ENCODE data around the gene TMEM72.
"Not testable (repeated sequence)": the region's sequence is repeated elsewhere in the genome, so short reads cannot be mapped to it uniquely, and the experiment has no call there.

Gene TMEM72

DNA sequence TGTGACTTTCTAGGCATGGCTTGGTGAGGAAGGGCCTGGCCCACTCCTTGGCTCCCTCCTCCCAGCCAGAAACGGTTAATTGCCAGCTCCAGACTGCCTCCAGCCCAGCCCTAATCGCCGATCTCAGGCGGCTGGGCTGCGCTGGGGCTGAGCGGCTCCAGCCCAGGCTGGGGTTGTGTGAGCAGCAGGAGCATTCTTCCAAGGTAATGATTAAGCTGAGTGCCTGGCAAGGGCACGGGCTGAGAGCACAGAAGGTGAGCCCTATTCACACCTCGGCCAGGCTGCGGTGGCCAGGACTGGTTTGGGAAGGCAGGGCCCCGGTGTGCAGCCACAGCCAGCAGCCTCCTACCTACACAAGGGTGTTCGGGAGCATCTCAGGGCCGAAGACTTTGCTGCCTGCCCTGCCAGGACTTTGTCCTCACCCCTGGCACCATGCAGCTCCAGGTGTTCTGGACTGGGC, at the start of gene TMEM72:
Gene TMEM72, plus strand, starts transcription at position 257 of the 460 bp plus-strand sequence. Its CDS starts 176 bp downstream, at position 433.
- DNase-seq (ENCODE audit: low read depth), result no peak

DNA sequence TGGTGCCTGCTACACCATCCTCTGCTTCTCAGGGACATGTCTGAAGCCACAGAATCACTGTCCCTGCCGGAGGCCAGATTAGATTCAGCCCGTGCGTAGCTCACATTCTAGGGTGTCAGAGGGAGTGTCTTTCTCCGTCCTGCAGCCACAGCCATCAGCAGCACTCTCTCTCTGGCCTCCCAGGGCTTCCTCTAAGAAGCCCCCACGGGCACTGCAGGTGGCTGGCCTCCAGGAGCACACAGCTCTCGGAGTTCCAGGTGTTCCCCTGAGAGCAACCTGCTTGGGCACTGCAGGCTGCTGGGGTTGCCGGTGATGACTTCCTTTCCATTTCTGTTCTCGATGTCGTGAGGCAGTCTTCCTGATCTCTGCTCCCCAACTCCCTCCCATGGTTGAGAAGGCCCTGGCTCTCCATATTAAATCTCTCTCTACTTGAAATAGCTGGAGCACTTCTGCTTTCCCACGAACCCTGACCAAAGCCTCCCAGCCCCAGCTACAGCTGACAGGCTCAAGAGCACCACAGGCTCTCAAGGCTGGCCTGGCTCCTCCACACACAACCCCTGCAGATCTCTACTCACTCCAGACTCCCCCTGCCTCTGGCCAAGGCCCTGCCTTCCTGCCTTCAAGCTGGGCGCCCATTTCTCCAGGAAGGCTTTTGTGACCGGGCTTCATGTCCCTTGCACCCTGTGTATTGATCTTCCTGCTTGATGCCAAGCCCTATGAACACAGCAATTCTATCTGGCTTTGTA, 49.0 kb upstream of the TMEM72 start:
- no peak overlapping the region for H3K4me3 ChIP-seq (ENCODE audit: low read depth, low read length)
- DNase-seq (ENCODE audit: low read depth), result no peak

More for the DNA sequence above, at the start of gene TMEM72:
- no peak within 1 kb of the TSS for H3K4me3 ChIP-seq (ENCODE audit: low read depth, low read length)

DNA sequence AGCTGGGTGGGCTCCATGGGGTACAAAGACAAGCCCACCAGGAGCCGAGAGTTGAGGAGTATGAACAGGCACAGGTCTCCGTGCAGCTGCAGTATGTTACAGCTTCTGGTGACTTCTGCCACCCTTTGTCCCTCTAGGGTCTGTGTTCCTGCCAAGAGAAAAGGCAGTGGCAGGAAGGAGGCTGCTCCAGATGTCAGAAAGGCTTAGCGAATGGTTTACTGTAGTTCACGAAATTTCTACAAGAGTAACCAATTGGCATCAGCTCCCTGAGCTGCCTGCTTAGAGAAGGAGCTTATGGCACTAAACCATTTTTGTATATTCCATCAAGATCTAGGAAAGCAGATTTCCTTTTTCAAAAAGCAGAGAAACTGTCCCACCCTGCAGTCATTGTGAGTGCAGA, 48.2 kb upstream of the TMEM72 start:
- DNase-seq (ENCODE audit: low read depth), result no peak
- H3K4me3 ChIP-seq (ENCODE audit: low read depth, low read length), result no peak overlapping the region

DNA sequence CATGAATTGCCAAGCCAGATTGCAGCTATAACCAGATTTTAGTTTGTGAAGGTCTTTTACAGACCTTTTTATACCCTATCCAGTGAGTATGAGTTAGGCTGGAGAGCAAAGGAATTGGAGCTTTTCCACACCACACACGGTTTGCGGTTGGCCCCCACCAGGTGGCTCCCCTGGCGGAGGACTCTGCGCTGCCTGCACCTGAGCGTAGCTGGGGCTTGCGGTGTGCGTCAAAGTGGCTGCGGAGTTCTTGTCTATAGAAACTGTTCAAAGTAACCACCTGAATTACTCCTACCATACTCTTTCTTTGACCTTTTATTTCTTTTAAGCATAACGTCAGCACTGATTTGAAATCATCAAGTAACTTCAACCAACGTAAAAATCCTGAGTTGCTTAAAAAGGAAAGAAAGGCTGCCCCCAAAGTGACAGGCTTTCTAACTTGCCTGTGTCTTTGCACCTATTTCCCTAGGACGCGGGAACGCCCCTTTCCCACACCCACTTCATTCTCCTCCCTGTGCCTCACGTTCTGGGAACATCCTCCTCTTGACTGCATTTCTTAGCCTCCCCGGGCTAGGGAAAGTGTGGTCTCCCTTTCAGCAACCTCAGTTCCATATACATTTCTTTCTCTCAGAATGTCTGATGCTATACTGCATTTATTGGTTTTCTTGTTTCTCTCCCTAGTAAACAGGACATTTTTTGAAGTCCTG, 47.6 kb upstream of the TMEM72 start:
- DNase-seq (ENCODE audit: low read depth), result no peak

DNA sequence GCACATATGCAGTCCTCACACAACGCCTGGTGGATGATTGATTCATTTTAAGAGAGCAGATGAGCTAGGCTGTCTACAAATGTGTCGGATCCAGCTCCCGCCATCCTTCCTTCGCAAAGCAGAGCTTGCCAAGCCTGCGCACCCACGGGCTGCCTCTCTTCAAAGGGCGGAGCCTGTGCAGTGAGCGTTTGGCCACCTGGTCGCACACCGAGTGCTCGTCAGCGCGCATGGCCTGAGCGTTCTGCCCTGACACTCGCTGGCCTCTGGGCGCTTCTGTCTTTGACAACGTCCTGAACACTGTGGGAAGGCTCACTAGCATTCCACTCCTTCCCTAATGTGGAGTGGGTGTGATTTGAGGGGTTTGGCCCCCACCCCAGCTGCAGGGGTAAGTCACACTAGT, 47.1 kb upstream of the TMEM72 start:
- H3K4me3 ChIP-seq (ENCODE audit: low read depth, low read length), result peak overlapping the region; percentile 55
- no peak for DNase-seq (ENCODE audit: low read depth)

More for the DNA sequence above, 47.6 kb upstream of the TMEM72 start:
- H3K4me3 ChIP-seq (ENCODE audit: low read depth, low read length), result no peak overlapping the region

- DNase-seq (ENCODE audit: low read depth), result peak; percentile 19
Observed at GRCh38 chr10:44864637-44865288, 46.4 kb upstream of the TMEM72 start.

GRCh38 chr10:44865289-44865671, 45.9 kb upstream of the TMEM72 start:
- H3K4me3 ChIP-seq (ENCODE audit: low read depth, low read length), result peak overlapping the region; percentile 55
- DNase-seq (ENCODE audit: low read depth), result no peak

More at GRCh38 chr10:44864637-44865288, 46.4 kb upstream of the TMEM72 start:
- peak overlapping the region; percentile 55 for H3K4me3 ChIP-seq (ENCODE audit: low read depth, low read length)

DNA sequence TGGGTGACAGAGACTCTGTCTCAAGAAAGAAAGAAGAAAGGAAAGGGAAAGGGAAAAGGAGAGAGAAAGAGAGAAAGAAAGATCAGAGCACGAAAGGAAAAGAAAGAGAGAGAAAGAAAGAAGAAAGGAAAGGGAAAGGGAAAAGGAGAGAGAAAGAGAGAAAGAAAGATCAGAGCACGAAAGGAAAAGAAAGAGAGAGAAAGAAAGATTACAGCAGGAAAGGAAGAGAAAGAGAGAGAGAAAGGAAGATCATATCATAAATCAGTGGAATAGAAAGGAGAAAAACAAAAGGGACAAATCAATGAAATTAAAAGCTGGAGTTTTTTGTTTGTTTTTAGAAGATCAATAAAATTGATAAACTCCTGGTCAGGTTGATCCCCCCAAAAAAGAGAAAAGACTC, 44.8 kb upstream of the TMEM72 start:
- H3K4me3 ChIP-seq (ENCODE audit: low read depth, low read length); DNase-seq (ENCODE audit: low read depth): not testable (repeated sequence)

GRCh38 chr10:44870031-44870430, 41.1 kb upstream of the TMEM72 start:
- H3K4me3 ChIP-seq (ENCODE audit: low read depth, low read length), result no peak overlapping the region

GRCh38 chr10:44873160-44873559, 38.0 kb upstream of the TMEM72 start:
- no peak overlapping the region for H3K4me3 ChIP-seq (ENCODE audit: low read depth, low read length)
- DNase-seq (ENCODE audit: low read depth), result no peak

More at GRCh38 chr10:44870031-44870430, 41.1 kb upstream of the TMEM72 start:
- no peak for DNase-seq (ENCODE audit: low read depth)

GRCh38 chr10:44874166-44874565, 37.0 kb upstream of the TMEM72 start:
- no peak for DNase-seq (ENCODE audit: low read depth)
- H3K4me3 ChIP-seq (ENCODE audit: low read depth, low read length), result no peak overlapping the region

DNA sequence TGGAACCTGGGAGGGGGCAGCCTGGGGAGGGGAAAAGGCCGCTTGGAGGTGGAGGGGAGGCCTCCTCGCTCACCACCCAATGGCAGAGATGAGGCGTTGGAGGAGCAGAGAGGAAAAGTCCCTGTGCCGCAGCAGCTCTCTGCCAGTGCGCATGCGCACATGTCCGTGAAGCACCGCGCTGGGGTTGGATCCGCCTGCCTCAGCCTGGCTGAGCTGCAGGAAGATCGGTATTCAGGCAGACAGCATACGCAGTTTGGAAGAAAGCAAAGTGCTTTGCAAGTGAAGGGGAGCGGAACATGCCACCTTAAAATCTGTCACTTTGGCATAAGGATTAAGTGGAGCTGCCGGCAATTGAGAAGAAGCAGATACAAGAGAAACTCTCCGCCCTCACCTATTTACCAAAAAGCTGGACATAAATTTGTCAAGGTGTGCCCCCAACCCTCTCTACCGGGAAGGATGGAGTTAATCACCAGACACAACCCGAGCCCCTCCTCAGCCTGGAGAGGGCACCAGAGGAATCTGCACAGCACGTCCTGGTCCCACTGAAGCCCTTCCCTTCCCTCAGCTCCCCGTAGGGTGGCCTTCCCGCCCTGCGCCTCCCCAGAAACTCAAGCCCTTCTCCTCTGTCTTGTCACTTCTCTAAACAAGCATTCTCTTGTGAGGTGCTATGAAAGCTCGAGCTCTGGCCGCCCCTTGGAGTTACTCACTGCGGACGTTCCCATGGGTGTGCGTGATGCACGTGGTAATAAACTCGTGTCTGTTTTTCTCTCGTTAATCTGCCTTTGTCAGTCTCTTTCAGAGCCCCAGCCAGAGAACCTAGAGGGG, 32.2 kb upstream of the TMEM72 start:
- peak; percentile 53 for DNase-seq (ENCODE audit: low read depth)
- H3K4me3 ChIP-seq (ENCODE audit: low read depth, low read length), result peak overlapping the region; percentile 51

- H3K4me3 ChIP-seq (ENCODE audit: low read depth, low read length), result peak overlapping the region; percentile 51
- no peak for DNase-seq (ENCODE audit: low read depth)
Observed at GRCh38 chr10:44879531-44879899, 31.6 kb upstream of the TMEM72 start.

DNA sequence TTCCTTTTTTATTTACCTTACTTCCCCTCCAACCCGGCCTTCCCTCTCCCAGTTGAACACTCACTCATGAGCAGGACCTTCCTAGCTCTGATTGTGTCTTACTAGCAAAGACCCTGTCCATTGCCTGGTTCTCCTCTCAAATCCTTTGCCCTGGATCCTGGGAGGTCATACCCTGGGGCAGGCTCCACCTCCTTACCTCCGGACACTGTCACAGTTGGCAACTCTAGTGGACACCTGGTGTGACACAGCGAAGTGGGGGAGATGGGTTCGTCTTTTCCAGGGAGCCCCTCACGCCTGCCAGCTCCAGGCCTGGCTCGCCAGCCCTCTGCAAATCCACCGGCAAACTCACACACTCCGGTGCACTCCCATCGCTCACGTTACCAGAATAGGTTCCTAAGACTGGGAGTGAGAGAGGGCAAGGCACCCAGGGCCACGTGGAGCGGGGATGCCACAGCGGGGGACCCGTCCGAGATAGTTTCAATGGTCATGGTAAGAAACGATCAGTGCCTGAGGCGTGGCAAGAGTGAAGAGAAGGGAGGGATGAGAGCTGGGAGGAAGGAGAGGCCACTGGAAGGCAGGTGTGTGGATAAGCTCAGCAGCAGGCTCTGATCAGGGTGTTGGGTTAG, 30.9 kb upstream of the TMEM72 start:
- DNase-seq (ENCODE audit: low read depth), result no peak
- no peak overlapping the region for H3K4me3 ChIP-seq (ENCODE audit: low read depth, low read length)

GRCh38 chr10:44881649-44882048, 29.5 kb upstream of the TMEM72 start:
- H3K4me3 ChIP-seq (ENCODE audit: low read depth, low read length), result no peak overlapping the region
- no peak for DNase-seq (ENCODE audit: low read depth)

- no peak overlapping the region for H3K4me3 ChIP-seq (ENCODE audit: low read depth, low read length)
- no peak for DNase-seq (ENCODE audit: low read depth)
Observed at GRCh38 chr10:44882166-44882720, 28.9 kb upstream of the TMEM72 start.

GRCh38 chr10:44883593-44884331, 27.4 kb upstream of the TMEM72 start:
- no peak for DNase-seq (ENCODE audit: low read depth)
- no peak overlapping the region for H3K4me3 ChIP-seq (ENCODE audit: low read depth, low read length)

DNA sequence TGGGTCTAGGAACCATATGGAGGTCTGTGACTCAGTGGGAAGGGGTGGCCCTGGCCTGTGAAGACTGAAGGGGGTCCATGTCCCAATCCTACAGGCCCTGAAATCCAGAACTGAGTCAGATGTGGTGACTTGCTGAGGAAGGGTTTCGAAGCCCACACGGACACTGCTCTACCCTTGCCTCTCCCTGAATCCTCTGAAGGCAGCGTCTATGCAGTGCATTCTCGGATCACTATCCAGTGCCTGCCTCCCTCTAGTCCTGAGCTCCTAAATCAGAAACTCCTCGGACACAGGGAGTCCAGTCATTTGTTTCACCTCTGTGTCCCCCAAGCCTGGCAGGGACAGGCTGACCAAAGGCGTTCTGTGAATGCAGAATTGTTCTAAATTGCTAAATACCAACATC, 25.4 kb upstream of the TMEM72 start:
- H3K4me3 ChIP-seq (ENCODE audit: low read depth, low read length), result no peak overlapping the region
- DNase-seq (ENCODE audit: low read depth), result no peak
